Suprapubic skin (tissue), 3 donors: ENCODE measurements around the gene PLEKHH1.

Experiments
- POLR2A ChIP-seq, 2 donors: fragments of 450-650 bp; IDR thresholded peaks; one replicate each; pipeline ENCODE4 v1.6.1; 2017; ENCODE audit warnings: antibody characterized with exemption in 2 of 2, mild to moderate bottlenecking in 2 of 2, moderate library complexity in 2 of 2
- TF ChIP-seq, protein P1 (sequence below), 2 donors: fragments of 200-600 bp in 1 of 2; fragments of 450-650 bp in 1 of 2; sonication (generic) in 1 of 2; IDR thresholded peaks; one replicate each; pipeline ENCODE4 v1.5.1; 2016 to 2019; ENCODE audit warnings: antibody characterized with exemption in 2 of 2, mild to moderate bottlenecking in 1 of 2, moderate library complexity in 1 of 2

DNA sequence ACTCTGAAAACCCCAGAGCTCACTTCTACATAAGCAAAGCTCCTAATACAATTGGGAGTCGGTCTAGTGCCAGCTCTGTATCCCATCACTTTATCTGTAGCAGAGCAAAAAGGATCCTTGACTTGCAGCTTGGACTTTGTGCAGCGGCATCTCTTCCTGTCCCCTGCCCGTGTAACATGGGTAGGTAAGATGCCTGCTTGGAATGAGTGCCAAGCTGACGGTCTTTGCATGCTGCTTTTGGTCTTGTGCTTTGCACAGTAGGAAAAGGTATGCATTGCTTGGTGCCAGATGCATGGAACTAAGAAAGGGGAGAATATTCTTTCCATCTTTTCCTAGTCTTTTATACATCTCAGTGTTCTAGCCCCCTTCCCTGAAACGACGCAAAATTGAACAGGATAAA is 6.9 kb upstream of the PLEKHH1 start:
- TF ChIP-seq, protein P1, sequence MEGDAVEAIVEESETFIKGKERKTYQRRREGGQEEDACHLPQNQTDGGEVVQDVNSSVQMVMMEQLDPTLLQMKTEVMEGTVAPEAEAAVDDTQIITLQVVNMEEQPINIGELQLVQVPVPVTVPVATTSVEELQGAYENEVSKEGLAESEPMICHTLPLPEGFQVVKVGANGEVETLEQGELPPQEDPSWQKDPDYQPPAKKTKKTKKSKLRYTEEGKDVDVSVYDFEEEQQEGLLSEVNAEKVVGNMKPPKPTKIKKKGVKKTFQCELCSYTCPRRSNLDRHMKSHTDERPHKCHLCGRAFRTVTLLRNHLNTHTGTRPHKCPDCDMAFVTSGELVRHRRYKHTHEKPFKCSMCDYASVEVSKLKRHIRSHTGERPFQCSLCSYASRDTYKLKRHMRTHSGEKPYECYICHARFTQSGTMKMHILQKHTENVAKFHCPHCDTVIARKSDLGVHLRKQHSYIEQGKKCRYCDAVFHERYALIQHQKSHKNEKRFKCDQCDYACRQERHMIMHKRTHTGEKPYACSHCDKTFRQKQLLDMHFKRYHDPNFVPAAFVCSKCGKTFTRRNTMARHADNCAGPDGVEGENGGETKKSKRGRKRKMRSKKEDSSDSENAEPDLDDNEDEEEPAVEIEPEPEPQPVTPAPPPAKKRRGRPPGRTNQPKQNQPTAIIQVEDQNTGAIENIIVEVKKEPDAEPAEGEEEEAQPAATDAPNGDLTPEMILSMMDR (IDR thresholded peaks at IDR 0.05): no peak
- no peak for TF ChIP-seq POLR2A (IDR thresholded peaks at IDR 0.05)
